Activated effector memory CD4-positive, alpha-beta T cell treated with Interleukin-2 at 50 U/mL for 16 hours (primary cell): ENCODE data around the gene RAB40C.
"Not testable (repeated sequence)": the region's sequence is repeated elsewhere in the genome, so short reads cannot be mapped to it uniquely, and the experiment has no call there.

Experiments
- DNase-seq: peaks from one replicate; pipeline ENCODE4 v3.0.0-alpha.2; 2020

Gene RAB40C

DNA sequence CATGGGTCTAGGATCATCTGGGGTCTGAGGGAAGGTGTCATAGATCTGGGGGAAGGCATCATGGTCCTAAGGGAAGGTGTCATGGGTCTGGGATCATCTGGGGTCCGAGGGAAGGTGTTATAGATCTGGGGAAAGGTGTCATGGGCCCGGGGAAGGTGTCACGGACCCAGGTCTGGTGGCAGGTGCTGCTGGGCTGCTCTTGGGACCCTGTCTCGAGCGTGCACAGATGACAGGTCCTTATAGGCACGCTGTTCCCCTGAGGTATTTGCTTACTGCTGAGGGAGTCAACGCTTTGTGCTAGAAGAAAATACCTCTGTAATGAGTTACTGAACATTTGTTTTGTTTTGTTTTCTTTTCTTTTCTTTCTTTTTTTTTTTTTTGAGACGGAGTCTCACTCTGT is 1.4 kb downstream of the RAB40C start:
- DNase-seq = no peak

GRCh38 chr16:591892-592517 is 2.1 kb downstream of the RAB40C start:
- DNase-seq = no peak

DNA sequence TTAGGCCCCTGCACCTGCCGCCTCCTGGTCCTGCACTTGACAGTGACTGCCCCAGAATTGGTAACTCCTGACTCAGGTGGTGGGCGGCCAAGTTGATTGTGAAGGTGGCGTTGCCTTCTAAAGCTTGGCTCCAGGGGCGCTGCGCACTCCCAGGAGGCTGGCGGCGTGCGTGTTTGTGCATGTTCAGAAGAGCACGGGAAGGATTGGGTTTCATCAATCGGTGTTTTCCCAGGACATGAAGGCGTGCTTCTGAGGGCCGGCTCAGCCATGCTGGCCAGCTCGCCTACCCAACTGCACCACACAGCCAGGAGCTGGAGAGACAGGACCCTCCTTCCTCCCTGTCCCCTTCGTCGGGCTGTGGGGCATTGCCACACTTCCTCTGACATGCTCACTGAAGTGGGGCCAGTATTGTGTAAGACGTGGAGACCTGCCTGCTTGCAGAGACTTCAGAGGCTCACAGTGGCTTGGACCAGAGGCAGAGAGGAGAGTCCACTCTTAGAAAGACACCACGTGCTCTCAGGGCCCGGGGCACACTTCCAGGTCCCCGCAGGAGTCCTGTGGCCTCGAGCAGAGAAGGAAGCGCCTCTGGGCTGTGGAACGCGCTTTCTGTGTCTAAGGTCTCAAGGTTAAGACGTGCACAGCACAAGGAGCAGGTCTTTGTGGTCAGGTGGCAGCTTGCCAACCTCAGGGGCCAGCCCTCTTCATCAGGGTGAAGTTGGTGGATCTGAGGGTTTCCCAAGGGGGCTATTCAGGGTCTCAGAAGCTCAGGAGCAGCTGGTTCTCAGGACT is 2.8 kb downstream of the RAB40C start:
- no peak for DNase-seq

DNA sequence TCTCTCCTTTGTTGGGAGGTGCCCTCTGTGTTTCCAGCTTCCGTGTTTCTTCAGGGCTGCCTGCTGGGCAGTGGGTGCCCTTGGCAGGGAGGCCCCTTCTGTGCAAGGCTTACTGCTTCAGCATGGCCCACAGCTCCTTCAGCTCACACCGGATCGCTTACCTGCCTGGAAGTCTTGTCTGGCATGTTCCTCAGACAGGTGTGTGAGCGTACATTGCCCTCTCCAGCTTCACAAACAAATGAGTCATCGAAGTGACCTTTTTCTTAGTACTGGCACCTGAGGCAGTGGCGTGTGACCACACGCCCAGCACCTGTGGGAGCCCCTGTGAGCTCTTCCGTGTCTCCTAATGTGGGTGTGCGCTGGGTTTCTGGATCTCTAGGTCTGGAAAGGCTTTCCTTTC is 3.5 kb downstream of the RAB40C start:
- no peak for DNase-seq

- no peak for DNase-seq
Observed at GRCh38 chr16:593807-594206, 3.9 kb downstream of the RAB40C start.

DNA sequence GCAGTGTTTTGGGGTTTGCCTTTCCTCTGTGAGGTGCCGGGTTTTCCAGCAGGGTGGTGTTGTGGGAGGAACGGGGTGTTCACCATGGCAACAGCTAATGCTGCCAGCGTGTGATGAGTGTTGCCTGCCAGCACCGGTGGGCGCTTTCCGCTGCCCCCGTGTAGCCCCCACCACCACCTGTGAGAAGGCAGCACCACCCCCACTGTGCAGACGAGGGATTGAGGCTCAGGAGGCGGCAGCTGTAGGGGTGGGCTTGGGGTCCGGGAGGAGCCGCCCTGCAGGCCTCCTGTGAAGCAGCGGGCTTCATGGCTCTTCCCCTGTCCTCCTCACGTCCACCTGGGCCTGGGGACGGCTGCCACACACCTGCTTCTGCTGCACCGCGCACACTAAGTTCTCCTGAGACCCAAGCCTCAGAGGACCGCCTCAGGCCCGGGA is 5.2 kb downstream of the RAB40C start:
- DNase-seq = no peak

DNA sequence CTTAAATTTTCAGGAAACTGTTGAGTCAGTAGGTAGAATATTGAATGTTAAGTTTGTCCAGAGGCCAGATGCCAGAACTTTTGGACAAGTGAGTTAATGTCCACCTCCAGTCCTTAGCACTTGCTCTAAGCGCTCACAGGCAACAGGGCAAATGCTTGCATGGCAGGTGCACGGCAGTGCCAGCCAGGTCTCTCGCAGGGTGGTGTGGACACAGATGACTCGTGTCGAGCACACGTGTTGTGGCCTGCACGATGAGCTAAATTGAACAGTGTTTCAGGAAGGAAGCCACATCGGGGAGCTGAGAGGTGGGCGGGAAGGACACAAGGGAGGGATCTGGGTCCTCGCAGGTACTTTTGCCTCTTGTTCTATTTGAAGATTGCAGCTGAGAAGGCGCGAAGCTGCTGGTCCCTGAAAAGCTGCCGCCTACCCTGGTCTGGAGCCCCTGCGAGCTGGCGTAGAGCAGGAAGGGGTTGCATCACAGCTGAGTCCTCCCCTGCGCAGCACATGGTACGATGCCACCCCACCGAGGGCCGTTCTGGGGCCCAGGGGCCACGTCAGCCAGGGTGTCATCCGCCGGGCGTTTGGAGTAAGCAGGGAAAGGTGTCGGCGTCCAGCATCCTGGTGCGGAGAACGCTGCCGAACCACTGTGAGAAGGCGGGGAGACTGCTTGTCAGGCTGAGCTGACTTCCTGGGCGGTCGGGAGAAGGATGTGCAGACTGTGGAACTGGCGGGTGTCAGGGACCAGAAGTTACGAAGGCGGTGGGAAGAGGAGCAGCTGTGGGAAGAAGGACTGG is 6.3 kb downstream of the RAB40C start:
- no peak for DNase-seq

GRCh38 chr16:596736-597060 is 6.8 kb downstream of the RAB40C start:
- no peak for DNase-seq

- not testable (repeated sequence) for DNase-seq
Observed at GRCh38 chr16:597655-598054, 7.8 kb downstream of the RAB40C start.

DNA sequence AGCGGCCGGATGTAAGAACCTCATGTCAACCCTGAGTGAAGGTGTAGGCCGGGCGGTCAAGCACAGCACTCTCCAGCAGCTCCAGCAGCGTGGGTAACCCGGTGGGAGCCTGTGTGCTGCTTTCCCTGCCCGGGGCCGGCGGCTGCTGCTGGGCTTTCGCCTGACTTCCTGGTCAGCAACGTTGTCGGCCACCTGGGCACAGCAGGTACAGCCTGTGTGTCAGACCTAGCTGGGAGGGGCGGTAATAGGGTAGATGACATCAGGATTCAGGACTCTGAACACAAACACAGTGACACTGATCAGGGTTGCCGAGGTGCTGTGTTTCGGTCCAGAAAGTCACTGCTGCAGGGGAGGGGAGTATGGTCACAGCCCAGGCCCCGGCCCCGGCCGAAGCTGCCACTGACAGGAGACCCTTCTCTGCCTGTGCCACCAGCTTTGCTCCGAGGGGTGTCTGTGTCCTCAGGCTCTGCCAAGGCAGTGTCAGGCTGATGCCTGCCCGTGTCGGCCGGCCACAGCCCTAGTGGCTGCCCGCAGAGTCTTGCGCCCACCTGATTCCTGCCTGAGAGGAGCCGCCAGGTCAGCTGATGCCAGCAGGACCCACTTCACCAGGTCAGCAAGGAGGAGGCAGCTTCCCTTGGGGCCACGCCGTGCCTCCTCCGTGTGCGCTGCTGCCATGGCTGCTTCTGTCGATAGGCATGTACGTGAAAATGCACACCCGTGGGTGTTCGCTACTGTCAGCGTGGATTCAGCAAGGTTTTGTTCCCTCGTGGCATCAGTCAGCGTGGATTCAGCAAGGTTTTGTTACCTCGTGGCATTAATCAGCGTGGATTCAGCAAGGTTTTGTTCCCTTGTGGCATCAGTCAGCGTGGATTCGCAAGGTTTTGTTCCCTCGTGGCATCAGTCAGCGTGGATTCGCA is 9.2 kb downstream of the RAB40C start:
- no peak for DNase-seq

DNA sequence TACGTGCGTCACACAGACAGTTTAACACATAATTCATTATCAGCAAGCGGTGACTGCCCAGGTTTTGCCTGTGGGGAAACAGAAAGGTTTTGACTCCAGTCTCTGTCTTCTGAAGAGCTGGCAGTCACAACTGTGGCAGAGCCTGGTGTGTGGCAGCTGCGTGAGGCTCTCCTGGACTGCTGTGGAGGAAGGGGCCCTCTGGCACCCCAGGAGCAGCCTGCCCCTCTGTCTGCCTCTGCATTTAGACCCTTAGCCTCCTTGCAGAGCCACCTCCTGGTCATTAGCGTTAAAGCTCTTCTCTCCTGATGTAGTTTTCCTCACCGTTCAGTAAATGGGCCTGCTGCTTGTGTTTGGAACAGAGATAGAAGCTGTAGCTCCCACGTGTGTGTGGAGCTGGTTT is 10.9 kb downstream of the RAB40C start:
- DNase-seq = no peak

GRCh38 chr16:603933-604332 is 14.1 kb downstream of the RAB40C start:
- DNase-seq = no peak

DNA sequence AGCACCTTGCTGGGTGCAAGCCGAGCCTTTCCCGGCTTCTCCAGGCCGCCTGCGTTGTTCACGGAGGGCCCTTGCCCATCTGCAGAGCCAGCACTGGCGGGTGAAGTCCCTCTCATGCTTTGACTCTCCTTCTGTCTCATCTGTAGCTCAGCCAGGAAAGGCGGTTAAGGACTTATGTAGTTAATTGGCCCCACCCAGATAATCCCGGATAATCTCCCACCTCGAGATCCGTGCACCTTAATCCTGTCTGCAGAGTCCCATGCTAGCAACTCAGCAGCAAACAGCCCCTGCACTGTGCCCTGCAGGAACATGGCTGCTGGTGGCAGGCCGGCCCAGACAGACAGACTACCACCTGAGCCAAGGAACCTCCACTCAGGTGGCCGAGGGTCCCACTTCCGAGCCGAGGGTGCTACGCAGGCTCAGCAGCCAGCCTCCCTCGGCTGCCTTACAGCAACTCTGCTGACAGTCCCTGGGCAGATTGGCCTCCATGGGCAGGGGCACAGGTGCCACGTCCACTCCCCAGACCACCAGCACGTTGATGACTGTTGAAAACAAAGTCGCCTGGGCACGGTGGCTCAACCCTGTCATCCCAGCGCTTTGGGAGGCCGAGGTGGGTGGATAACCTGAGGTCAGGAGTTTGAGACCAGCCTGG is 16.9 kb downstream of the RAB40C start:
- DNase-seq = no peak

DNA sequence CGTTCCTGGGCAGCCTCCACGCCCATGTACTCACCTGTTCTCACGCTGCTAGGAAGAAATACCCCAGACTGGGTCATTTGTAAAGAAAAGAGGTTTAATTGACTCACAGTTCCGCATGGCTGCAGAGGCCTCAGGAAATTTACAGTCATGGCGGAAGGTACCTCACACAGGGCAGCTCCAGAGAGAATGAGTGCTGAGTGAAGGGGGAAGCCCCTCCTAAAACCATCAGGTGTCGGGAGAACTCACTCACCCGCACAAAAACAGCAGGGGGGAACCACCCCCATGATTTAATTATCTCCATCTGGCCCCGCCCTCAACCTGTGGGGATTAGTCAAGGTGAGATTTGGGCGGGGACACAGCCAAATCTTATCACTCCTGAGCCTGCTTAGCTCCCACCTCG is 18.2 kb downstream of the RAB40C start:
- no peak for DNase-seq

DNA sequence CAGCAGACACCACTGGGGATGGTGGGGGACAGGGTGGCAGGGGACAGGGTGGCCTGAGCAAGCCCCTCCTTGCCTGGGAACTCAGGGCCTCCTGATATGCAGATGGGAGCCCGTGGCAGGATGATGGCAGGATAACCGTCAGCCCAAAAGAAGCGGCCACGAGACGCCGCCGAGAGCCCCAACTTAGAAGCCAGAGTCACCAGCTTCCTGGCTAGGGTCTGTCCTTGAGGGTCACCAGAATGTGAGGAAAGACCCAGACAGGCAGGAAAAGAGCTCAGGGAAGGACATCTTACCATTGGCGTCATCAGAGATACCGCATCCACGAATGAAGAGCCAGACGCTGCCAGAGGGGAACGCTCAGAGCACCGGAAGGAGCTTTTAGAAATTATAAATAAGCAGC is 19.4 kb downstream of the RAB40C start:
- no peak for DNase-seq

- DNase-seq = no peak
Observed at GRCh38 chr16:609984-610383, 20.1 kb downstream of the RAB40C start.

- peak; percentile 24 for DNase-seq
Observed at GRCh38 chr16:610513-611381, 20.9 kb downstream of the RAB40C start.

GRCh38 chr16:615122-615521 is 25.3 kb downstream of the RAB40C start:
- DNase-seq = no peak

GRCh38 chr16:616733-617586 is 27.1 kb downstream of the RAB40C start:
- DNase-seq = no peak

- DNase-seq = no peak
Observed at GRCh38 chr16:617855-618254, 28.0 kb downstream of the RAB40C start.
